OCI-LY7 (cell line): Measurements from ENCODE around the gene MIX23. TPM values are rescaled to one million over a fixed set of nuclear protein-coding genes. Genes with fewer than 3 reads are reported as not detected.

Experiments
- BruUV-seq: library from RNA; stranded (reverse); fragments of 400-500 nt; replicated peaks from 2 replicates; lab custom pipeline; 2021; lab: Mats Ljungman, UMichigan
- CTCF ChIA-PET: fragments of 300-600 bp; sonication (Branson Sonifier 250); formaldehyde crosslinking; loops from one replicate; lab custom pipeline; 2022; ENCODE audit warnings: antibody characterized with exemption; ENCODE audit not compliant: unreplicated experiment; lab: Charles Lee
- POLR2A ChIA-PET: fragments of 300-600 bp; sonication (Branson Sonifier 250); formaldehyde crosslinking; loops from one replicate; lab custom pipeline; 2022; ENCODE audit warnings: antibody characterized with exemption; lab: Charles Lee
- DNase-seq: peaks from one replicate; pipeline ENCODE4 v3.0.0-alpha.2; 2015; ENCODE audit warnings: low spot score
- H2AFZ ChIP-seq: fragments of 200-600 bp; sonication (generic), shearing (Covaris generic); 2 replicates; pipeline ENCODE4 v1.6.1; 2014; ENCODE audit warnings: mild to moderate bottlenecking, antibody characterized with exemption, low read length, moderate library complexity
- H3K27ac ChIP-seq: fragments of 200-600 bp; sonication (generic); 2 replicates; pipeline ENCODE4 v1.5.1; 2014; ENCODE audit warnings: mixed run types, low read depth, mild to moderate bottlenecking, moderate library complexity, low read length, inconsistent platforms; ENCODE audit not compliant: poor library complexity, severe bottlenecking
- H3K36me3 ChIP-seq: fragments of 200-600 bp; sonication (generic); 2 replicates; pipeline ENCODE4 v1.6.1; 2014; ENCODE audit warnings: mild to moderate bottlenecking, antibody characterized with exemption, low read length, moderate library complexity, mixed read lengths; ENCODE audit not compliant: insufficient read depth
- H3K4me1 ChIP-seq: fragments of 200-600 bp; sonication (generic); 2 replicates; pipeline ENCODE4 v1.5.1; 2014; ENCODE audit warnings: mild to moderate bottlenecking, low read length; ENCODE audit not compliant: insufficient read depth, poor library complexity, severe bottlenecking
- H3K4me2 ChIP-seq: fragments of 200-600 bp; sonication (generic); 2 replicates; pipeline ENCODE4 v1.6.1; 2014; ENCODE audit warnings: mild to moderate bottlenecking, low read length
- H3K4me3 ChIP-seq: fragments of 200-600 bp; sonication (generic); 2 replicates; pipeline ENCODE4 v1.5.1; 2014; ENCODE audit warnings: mild to moderate bottlenecking, low read depth, low read length; ENCODE audit not compliant: poor library complexity, severe bottlenecking
- H3K79me2 ChIP-seq: fragments of 200-600 bp; sonication (generic); 2 replicates; pipeline ENCODE4 v1.6.1; 2016; ENCODE audit warnings: low read depth, mild to moderate bottlenecking, low read length, moderate library complexity, mixed read lengths; ENCODE audit not compliant: insufficient read depth
- H3K9me2 ChIP-seq: fragments of 200-600 bp; sonication (generic); 2 replicates; pipeline ENCODE4 v1.6.1; 2016; ENCODE audit warnings: mild to moderate bottlenecking, low read length, mixed read lengths; ENCODE audit not compliant: insufficient read depth
- H3K9me3 ChIP-seq: fragments of 200-600 bp; sonication (generic); 2 replicates; pipeline ENCODE4 v1.6.1; 2014; ENCODE audit warnings: mild to moderate bottlenecking, mixed run types, low read length, mixed read lengths
- H4K20me1 ChIP-seq: fragments of 200-600 bp; sonication (generic); 2 replicates; pipeline ENCODE4 v1.6.1; 2014; ENCODE audit warnings: mild to moderate bottlenecking, antibody characterized with exemption, low read length, moderate library complexity, mixed read lengths; ENCODE audit not compliant: insufficient read depth
- CTCF ChIP-seq: fragments of 200-600 bp; sonication (generic); conservative IDR thresholded peaks from 2 replicates; pipeline ENCODE4 v1.5.1; 2014; ENCODE audit warnings: mild to moderate bottlenecking, antibody characterized with exemption, low read length, moderate library complexity, mixed read lengths
- EZH2phosphoT487 ChIP-seq: fragments of 200-600 bp; sonication (generic); IDR thresholded peaks from 2 replicates; pipeline ENCODE4 v1.6.1; 2018; ENCODE audit warnings: low read depth, borderline replicate concordance, mild to moderate bottlenecking, mixed run types, antibody characterized with exemption, low read length, moderate library complexity, mixed read lengths
- intact Hi-C: fragments of 100-400 bp; cut with micrococcal nuclease; formaldehyde crosslinking; loops from one replicate; pipeline ENCODE4 v1.10.0; 2022; ENCODE audit not compliant: unreplicated experiment
- total RNA-seq, 2 experiments: library from RNA; depleted of rRNA in 1 of 2; stranded (reverse); fragments of >200 nt in 1 of 2; shearing (Covaris generic) in 1 of 2; gene quantifications; 2 replicates each; pipeline ENCODE4 v1.2.3, GENCODE V29; 2014 to 2022

Gene MIX23
- total RNA-seq, 2 experiments from 2014 or later = 44.7 to 71.3 TPM

DNA sequence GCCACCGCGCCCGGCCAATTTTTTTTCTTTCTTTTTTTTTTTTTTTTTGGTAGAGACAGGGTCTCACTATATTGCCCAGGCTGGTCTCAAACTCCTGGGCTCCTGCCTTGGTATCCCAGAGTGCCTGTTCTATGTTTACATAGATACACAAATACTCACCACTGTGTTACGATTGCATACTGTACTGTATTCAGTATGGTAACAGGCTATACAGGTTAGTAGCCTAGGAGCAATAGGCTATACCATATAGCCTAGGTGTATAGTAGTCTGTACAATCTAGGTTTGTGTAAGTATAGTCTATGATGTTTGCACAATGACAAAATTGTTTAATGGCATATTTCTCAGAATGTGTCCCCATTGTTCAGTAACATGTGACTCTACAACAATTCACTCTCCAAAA, 31.4 kb downstream of the MIX23 start:
- H2AFZ ChIP-seq = no peak overlapping the region
- H3K79me2 ChIP-seq = no peaks in the 10 kb centered on the region
- ChIA-PET POLR2A (interaction anchor here (0.6 to 0.7 kb wide), 4 partner anchors 22 to 745 kb away, joined by 3 to 6 read pairs (median 4); no protein-coding TSS in a partner anchor), CTCF (no interaction called here)
- 0 out of 2 replicates have a peak, but pooled peaks cover under 1% of the 10 kb centered on the region for H3K36me3 ChIP-seq
- TF ChIP-seq EZH2phosphoT487 (no peak), CTCF (no peak)
- H3K9me3 ChIP-seq = no peaks in the 10 kb centered on the region
- no peak overlapping the region for H3K27ac ChIP-seq
- H3K4me3 ChIP-seq = no peak overlapping the region
- no peaks in the 10 kb centered on the region for H4K20me1 ChIP-seq
- intact Hi-C loops = no loop called here
- DNase-seq = no peak
- no peaks in the 10 kb centered on the region for H3K4me1 ChIP-seq
- BruUV-seq = no TSS peak
- no peaks in the 10 kb centered on the region for H3K9me2 ChIP-seq
- no peak overlapping the region for H3K4me2 ChIP-seq

GRCh38 chr3:122350814-122351418, 32.1 kb downstream of the MIX23 start:
- DNase-seq = no peak
- TF ChIP-seq CTCF = no peak
- no peak for TF ChIP-seq EZH2phosphoT487
- Histone ChIP-seq H3K9me3 (no peaks in the 10 kb centered on the region), H4K20me1 (no peaks in the 10 kb centered on the region), H3K4me1 (no peaks in the 10 kb centered on the region), H3K36me3 (no peaks in the 10 kb centered on the region), H3K4me2 (no peak overlapping the region), H3K9me2 (no peaks in the 10 kb centered on the region), H3K27ac (no peak overlapping the region), H2AFZ (no peak overlapping the region), H3K79me2 (no peaks in the 10 kb centered on the region), H3K4me3 (no peak overlapping the region)
- intact Hi-C loops = no loop called here
- BruUV-seq = no TSS peak
- ChIA-PET CTCF (no interaction called here), POLR2A (interaction anchor here (0.6 to 1.1 kb wide), 8 partner anchors 8 to 811 kb away, joined by 3 to 6 read pairs (median 4); no protein-coding TSS in a partner anchor)

DNA sequence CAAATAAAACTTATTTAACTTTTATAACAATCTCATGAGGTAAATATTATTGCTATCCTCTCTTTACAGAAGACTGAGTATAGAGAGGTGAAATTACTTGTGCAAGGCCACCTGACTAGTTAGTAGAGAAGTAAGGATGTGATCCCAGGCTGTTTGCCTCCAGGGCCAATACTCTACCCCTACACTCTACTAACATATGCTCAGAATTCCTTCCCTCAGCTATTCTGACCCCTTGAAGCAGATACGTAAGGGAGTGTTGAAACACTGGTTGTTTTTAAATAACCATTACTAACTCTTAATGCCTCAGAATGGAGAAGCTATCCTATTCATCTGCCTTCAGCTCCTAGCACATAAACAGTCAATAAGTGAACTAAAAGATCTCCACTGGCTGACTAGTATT, 33.9 kb downstream of the MIX23 start:
- H2AFZ ChIP-seq = no peak overlapping the region
- no peaks in the 10 kb centered on the region for H3K79me2 ChIP-seq
- no peaks in the 10 kb centered on the region for H3K9me2 ChIP-seq
- BruUV-seq = no TSS peak
- no peaks in the 10 kb centered on the region for H3K9me3 ChIP-seq
- no peak overlapping the region for H3K27ac ChIP-seq
- TF ChIP-seq CTCF (no peak), EZH2phosphoT487 (no peak)
- DNase-seq = no peak
- CTCF ChIA-PET = no interaction called here
- no peaks in the 10 kb centered on the region for H4K20me1 ChIP-seq
- H3K4me2 ChIP-seq = no peak overlapping the region
- no peaks in the 10 kb centered on the region for H3K4me1 ChIP-seq
- no peaks in the 10 kb centered on the region for H3K36me3 ChIP-seq
- H3K4me3 ChIP-seq = no peak overlapping the region
- intact Hi-C loops = no loop called here
- POLR2A ChIA-PET = interaction anchor here (0.6 to 2.1 kb wide), 4 partner anchors 10 to 457 kb away, joined by 3 to 7 read pairs (median 4); no protein-coding TSS in a partner anchor
